Activated CD8-positive, alpha-beta memory T cell treated with anti-CD3 and anti-CD28 coated beads for 48 hours (primary cell): Measurements from ENCODE around the gene PPP2R1B.

Experiments
- DNase-seq, 3 experiments: peaks; one replicate each; pipeline ENCODE4 v3.0.0-alpha.2; 2020; ENCODE audit warnings: low read depth in 2 of 3, low spot score in 2 of 3

The PPP2R1B gene

DNA sequence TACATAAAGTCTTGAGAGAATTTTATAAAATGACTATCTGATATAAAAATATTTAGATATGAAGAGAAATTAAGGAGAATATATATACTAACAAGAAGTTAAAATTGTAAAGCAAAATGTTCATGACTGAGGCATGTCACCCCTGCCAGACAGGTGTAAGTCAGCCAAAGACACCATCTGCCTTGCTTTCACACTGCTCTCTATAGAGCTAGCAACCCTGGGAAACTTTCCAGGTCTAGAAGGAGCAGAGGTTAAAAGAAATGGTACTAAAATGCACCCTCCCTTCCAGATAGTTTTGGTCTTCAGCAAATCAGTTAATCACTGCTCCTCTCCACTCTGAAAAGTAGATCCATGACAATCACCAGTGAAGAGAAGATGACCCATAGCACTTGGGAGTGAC is 16.5 kb downstream of the PPP2R1B start:
- no peak for DNase-seq

DNA sequence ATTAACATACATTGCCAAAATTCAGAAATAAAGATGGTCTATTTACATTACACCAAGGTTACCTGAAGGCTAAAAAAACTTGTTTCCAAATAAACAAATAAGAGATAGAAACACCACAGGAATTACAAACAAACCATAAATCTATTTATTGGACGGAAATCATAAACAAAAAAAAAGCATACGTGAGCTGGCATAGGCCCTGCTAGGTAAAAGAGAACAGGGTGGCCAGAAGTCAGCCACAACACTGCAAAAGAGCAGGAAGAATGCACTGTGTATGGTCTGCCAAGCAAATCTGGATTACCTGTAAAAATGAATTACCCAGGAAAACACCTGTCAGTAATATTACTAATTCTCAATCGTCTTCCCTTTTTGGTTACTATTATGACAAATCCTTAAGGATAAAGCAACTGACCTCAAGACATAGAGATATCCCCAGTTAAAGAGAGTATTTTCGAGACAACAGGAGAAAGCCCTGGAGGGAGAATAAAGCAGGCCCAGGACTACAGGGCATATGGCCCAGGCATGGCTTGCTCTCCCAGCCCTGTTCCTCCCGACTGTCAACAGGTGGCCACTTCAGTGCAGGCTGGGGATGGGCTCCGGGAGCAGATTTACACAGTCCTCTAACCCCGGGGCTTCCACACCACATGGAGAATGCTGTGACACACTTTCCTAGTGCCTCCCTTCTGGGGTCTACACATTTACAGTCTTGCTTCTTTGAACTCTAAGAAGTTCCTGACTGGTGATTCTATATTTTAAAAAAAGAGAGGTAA is 18.0 kb downstream of the PPP2R1B start:
- DNase-seq, result no peak

DNA sequence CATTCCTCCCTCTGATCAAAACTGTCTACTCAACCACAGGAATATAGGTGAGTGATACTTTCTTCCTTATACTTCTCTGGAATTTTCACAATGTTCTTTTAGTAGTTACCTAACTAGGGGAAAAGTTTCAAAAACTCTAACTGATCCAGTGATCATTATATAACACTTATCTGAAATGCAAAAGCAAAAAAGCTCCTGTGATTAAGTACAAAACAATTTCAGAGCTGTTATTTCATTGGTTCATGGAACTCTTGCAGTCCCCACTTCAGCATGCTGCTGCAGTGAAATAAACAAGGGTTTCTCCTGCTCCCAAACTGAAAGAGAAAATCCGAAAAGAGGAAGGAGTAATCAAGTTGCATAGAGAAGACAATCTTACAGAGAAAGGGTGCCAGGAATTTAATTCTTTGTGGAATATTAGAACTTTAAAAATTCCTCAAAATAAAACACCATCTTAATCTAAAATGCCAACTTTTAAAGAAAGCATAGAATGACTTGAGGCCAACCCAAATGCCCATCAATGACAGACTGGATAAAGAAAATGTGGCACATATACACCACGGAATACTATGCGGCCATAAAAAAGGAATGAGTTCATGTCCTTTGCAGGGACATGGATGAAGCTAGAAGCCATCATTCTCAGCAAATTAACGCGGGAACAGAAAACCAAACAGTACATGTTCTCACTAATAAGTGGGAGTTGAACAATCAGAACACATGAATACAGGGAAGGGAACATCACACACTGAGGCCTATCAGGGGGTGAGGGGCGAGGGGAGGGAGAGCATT is 20.3 kb downstream of the PPP2R1B start:
- DNase-seq, result no peak

GRCh38 chr11:111743700-111744099 is 22.5 kb downstream of the PPP2R1B start:
- no peak for DNase-seq

GRCh38 chr11:111741751-111742150 is 24.4 kb downstream of the PPP2R1B start:
- DNase-seq, result no peak

GRCh38 chr11:111739299-111739698 is 26.9 kb downstream of the PPP2R1B start:
- DNase-seq, result no peak

DNA sequence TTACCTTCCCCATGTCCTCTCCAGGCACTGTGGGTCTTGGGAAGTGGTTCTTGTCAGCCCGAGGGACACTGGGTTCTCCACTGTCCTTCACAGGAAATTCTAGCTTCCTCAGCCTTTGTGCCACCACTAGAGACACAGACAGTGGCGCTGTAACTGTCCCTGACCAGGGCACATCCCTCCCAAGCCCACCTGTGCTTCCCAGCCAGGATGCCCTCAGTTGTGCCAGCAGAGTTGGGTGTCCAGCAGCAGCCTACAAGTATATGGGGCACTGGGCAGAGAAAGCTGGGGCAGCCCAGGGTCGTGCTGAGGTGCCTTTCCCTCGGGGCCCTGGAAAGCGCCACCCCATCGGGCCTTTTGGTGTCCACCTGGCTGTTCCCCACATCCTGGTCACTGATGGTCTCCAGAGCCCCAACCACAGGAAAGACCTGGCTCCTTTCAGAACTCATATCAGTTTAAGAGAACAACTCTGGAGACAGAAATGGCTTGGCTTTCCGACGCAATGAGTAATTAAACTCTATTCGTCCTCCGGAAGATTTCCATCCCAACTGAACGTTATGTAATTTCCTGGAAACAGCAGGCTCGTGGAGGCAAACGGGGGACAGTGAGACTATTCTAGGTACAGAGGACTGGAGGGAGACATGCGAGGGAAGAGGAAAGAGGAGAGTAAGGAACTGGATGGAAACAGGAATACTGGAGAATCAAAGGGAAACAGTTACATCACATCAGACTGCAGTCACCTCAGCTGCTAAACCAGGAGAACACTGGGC is 28.6 kb downstream of the PPP2R1B start:
- no peak for DNase-seq

GRCh38 chr11:111736621-111737443 is 29.4 kb downstream of the PPP2R1B start:
- DNase-seq, result no peak

DNA sequence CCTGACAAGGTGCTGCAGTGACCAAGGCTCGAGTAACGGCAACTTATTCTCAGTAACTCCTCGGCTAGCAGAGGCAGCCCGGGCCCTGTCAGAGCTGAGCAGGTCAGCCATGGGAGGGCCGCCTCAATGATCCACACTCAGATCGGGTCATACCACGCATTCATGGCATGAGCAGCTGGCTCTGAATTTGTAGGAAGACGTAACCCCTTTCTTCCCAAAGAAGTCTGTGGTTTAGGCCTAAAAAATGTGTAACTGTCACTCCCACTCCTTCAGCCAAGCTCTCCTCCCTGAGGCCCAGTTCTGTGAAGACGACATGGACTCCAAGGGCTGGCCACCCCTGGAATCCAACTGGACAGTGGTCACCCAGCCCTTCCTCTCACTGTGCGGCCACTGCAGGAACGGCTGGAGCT is 30.0 kb downstream of the PPP2R1B start:
- DNase-seq, result no peak

DNA sequence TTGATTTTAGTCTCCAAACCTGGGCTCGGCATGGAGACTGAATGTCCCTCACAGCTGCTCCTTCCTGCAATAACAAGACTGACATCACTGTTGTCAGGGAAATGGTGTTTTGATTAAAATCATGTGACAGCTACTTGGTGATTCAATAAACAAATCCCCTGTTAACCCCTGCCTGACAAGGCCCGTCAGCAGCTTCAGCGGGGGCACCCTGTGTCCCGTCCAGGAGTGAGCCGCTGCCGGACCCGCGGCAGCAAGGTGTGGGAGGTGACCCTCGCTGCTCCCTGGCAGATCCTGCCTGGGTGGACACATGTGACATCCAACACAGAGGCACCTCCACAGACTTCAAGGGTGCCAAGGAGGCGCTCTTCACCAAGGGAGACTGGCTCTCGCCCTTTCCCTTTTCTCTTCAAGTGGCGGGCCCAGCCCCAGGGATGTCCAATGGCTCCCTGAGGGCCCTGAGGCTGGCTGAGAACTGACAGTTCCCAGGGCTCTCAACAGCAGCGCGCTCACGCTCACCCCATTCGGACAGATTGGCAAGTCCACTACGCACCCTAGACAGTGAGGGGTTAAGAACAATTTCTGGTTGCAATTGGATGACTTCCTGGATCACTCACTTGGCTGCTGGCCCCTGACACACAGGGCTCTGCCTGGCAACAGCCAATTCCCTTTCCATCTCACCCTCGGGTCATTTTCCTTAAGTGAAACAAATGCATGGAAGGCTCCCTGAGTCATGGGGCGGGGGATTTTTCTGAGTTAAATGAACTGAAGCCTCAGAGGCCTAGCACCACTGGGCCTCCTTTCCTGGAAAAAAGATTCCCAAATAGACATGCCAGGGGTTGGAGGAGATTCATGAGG is 30.7 kb downstream of the PPP2R1B start:
- DNase-seq, result no peak

DNA sequence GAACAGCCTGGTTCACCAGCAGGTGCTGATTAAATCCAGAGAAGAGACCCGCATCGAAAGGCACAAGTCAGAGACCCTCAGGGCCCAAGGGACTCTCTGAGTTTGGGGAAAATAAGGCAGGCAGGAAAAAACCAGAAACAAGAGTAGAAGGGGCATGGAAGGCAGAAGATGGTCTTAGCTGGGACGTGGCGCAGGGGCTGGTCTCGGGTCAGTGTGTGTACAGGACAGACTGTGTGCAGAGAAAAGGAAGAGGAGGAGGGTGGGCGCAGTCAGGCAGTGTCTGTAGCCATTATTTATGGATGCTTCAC is 31.3 kb downstream of the PPP2R1B start:
- DNase-seq, result no peak

DNA sequence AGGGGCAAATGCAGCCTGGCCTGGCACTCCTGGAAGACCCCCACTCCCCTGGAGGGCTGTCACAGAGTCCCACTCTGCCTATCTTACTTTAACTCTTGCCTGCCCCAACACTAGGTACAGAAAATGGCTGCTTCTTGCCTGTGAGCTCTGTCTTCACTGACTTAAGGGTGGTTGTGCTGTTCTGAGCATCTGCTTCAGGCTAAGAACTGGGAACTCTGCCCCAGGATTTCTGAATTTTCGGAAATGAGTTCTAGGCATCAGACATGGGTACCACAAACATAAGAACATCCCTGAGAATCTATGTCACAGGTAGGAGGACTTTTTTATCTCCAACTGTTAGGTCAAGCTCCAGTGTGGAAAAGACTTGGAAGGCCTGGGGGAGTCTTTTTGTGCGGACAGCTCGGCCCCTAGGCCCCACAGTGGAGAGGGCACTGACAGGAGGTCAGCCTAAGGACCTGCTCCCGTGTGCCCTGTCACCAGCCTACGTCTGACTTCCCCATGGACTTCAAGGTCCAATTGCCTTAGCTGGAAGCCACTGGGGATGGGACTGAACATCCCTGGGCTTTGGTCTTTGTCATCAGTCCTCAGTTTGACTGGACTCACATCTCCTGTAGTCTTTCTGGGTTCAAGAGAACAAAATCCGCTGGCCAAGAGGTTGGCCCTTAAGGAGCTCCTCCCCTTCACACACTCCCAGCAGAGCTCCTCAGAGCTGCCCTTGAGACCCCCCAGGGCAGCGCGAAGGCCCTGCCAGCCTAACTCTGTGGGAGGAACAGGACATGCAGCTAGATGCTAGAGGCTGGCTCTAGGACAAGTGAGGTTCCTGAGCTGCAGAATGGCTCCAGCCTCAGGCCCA is 31.9 kb downstream of the PPP2R1B start:
- no peak for DNase-seq

GRCh38 chr11:111733611-111734088 is 32.5 kb downstream of the PPP2R1B start:
- no peak for DNase-seq

- DNase-seq, result no peak
Observed at GRCh38 chr11:111733016-111733415, 33.2 kb downstream of the PPP2R1B start.

DNA sequence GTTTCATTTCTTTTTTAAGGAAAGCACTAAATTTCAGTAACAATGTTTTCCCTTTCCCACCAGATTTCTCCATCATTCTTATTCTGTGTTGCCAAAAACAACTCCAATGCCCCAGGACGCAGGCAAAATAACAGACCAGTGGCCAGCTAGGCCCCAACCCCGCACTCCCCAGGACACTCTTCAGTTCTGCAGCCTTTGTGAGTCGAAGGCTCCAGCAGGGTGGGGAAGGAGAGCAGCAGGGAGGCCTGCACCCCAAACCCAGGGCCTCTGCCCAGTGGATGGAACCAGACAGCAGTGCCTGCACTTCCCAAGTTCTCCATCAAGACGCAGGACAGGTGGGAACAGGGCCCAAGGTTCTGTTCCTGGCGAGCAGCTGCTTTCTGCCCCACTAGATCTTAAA is 34.4 kb downstream of the PPP2R1B start:
- no peak for DNase-seq

- DNase-seq, result no peak
Observed at GRCh38 chr11:111730871-111731591, 35.2 kb downstream of the PPP2R1B start.

DNA sequence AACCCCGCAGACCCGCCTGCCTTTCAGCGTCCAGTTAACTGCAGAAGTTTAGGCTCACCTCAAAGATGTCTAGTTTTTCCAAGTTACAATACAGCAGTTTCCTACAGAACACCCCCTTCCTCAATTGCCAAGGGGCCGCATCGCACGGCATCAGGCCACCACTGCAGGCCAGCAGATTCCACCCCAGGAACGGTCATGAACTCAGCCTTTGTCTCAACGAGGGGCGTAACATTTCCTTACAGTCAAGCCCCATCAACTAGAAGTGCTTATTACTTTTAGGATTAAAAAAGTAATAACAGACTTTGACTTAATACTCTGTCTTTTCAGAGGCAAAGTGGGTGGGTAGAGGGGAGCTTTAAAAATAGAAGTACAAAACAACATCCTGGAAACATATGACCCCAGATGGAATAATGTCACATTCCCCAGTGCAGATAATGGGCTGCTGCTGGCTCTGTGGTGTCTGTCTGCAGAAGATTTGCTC is 36.3 kb downstream of the PPP2R1B start:
- DNase-seq, result no peak

GRCh38 chr11:111729071-111729830 is 36.9 kb downstream of the PPP2R1B start:
- DNase-seq, result no peak
